WTC11 (cell line): ENCODE measurements around the gene MAPKAPK3. TPM values are rescaled to one million over a fixed set of nuclear protein-coding genes. Genes with fewer than 3 reads are reported as not detected.

Source experiments
- ATAC-seq: fragments of 200-7000 bp; cut with Tn5 transposase; 2 replicates; pipeline ENCODE4 v1.10.0; 2021; ENCODE audit warnings: mild to moderate bottlenecking, moderate library complexity
- CTCF ChIA-PET: fragments of 300-600 bp; sonication (Branson Sonifier 250); formaldehyde crosslinking; loops from one replicate; lab custom pipeline; 2021; ENCODE audit warnings: antibody characterized with exemption; lab: Charles Lee
- POLR2A ChIA-PET: fragments of 350-600 bp; sonication (Branson Sonifier 250); formaldehyde crosslinking; loops from one replicate; lab custom pipeline; 2021; ENCODE audit warnings: antibody characterized with exemption; lab: Charles Lee
- DNase-seq: peaks from one replicate; pipeline ENCODE4 v3.0.0; 2021; ENCODE audit warnings: low spot score
- H3K27ac Mint-ChIP-seq: 2 replicates; pipeline ENCODE4 v1.8.0; 2021; ENCODE audit warnings: mixed read lengths
- H3K27me3 Mint-ChIP-seq: 2 replicates; pipeline ENCODE4 v1.8.0; 2021; ENCODE audit warnings: low read depth, mild to moderate bottlenecking, moderate library complexity, mixed read lengths
- H3K36me3 Mint-ChIP-seq: 2 replicates; pipeline ENCODE4 v1.8.0; 2021; ENCODE audit warnings: mixed read lengths
- H3K4me1 Mint-ChIP-seq: 2 replicates; pipeline ENCODE4 v1.8.0; 2022; ENCODE audit warnings: mixed read lengths
- H3K4me3 Mint-ChIP-seq: 2 replicates; pipeline ENCODE4 v1.8.0; 2021; ENCODE audit warnings: mild to moderate bottlenecking, moderate library complexity, mixed read lengths
- H3K9me3 Mint-ChIP-seq: 2 replicates; pipeline ENCODE4 v1.8.0; 2021; ENCODE audit warnings: mixed read lengths
- ELF4 ChIP-seq: sonication (generic); formaldehyde crosslinking; IDR thresholded peaks from 2 replicates; pipeline ENCODE4 v1.8.1; 2022; ENCODE audit warnings: low read depth, mild to moderate bottlenecking, moderate library complexity, missing genetic modification reagents
- ETV6 ChIP-seq: sonication (generic); formaldehyde crosslinking; IDR thresholded peaks from 2 replicates; pipeline ENCODE4 v1.8.1; 2022; ENCODE audit warnings: mild to moderate bottlenecking, missing genetic modification reagents
- FOXJ3 ChIP-seq: sonication (generic); formaldehyde crosslinking; IDR thresholded peaks from 2 replicates; pipeline ENCODE4 v1.9.0; 2021; ENCODE audit warnings: missing genetic modification reagents, mild to moderate bottlenecking, borderline replicate concordance
- GABPB1 ChIP-seq: sonication (generic); formaldehyde crosslinking; IDR thresholded peaks from 2 replicates; pipeline ENCODE4 v1.8.1; 2023; ENCODE audit warnings: mild to moderate bottlenecking, missing genetic modification reagents
- GTF2I ChIP-seq: fragments of 250-450 bp; sonication (Bioruptor Pico); conservative IDR thresholded peaks from 2 replicates; pipeline ENCODE4 v1.4.0; 2021; ENCODE audit warnings: mild to moderate bottlenecking
- IRF2 ChIP-seq: sonication (generic); formaldehyde crosslinking; IDR thresholded peaks from 2 replicates; pipeline ENCODE4 v1.8.0; 2022; ENCODE audit warnings: low read depth, missing genetic modification reagents, borderline replicate concordance
- JAZF1 ChIP-seq: fragments of 250-450 bp; sonication (Bioruptor Pico); IDR thresholded peaks from 2 replicates; pipeline ENCODE4 v1.9.0; 2021; ENCODE audit warnings: moderate library complexity, mild to moderate bottlenecking, inconsistent platforms
- JUN ChIP-seq: sonication (generic); formaldehyde crosslinking; IDR thresholded peaks from 2 replicates; pipeline ENCODE4 v1.8.0; 2023; ENCODE audit warnings: mild to moderate bottlenecking, missing genetic modification reagents
- MXD4 ChIP-seq: fragments of 250-450 bp; sonication (Bioruptor Pico); IDR thresholded peaks from 2 replicates; pipeline ENCODE4 v1.8.0; 2021; ENCODE audit warnings: mild to moderate bottlenecking, moderate library complexity, borderline replicate concordance
- MYBL2 ChIP-seq: sonication (generic); formaldehyde crosslinking; IDR thresholded peaks from 2 replicates; pipeline ENCODE4 v1.8.1; 2023; ENCODE audit warnings: mild to moderate bottlenecking, moderate library complexity, missing genetic modification reagents
- NFYB ChIP-seq: sonication (generic); formaldehyde crosslinking; conservative IDR thresholded peaks from 2 replicates; pipeline ENCODE4 v1.8.0; 2022; ENCODE audit warnings: low read depth, missing genetic modification reagents
- NR2C2 ChIP-seq: sonication (generic); formaldehyde crosslinking; IDR thresholded peaks from 2 replicates; pipeline ENCODE4 v1.8.0; 2022; ENCODE audit warnings: mild to moderate bottlenecking, missing genetic modification reagents
- OVOL2 ChIP-seq: fragments of 250-450 bp; sonication (Bioruptor Pico); IDR thresholded peaks from 2 replicates; pipeline ENCODE4 v1.9.0; 2021; ENCODE audit warnings: mild to moderate bottlenecking, borderline replicate concordance
- RELA ChIP-seq: sonication (generic); formaldehyde crosslinking; IDR thresholded peaks from 2 replicates; pipeline ENCODE4 v1.8.1; 2022; ENCODE audit warnings: missing genetic modification reagents, mild to moderate bottlenecking, borderline replicate concordance
- ZNF317 ChIP-seq: sonication (generic); formaldehyde crosslinking; IDR thresholded peaks from 2 replicates; pipeline ENCODE4 v1.8.1; 2023; ENCODE audit warnings: low read depth, mild to moderate bottlenecking, moderate library complexity, missing genetic modification reagents, borderline replicate concordance
- ZNF396 ChIP-seq: fragments of 250-450 bp; sonication (Bioruptor Pico); IDR thresholded peaks from 2 replicates; pipeline ENCODE4 v1.8.0; 2021; ENCODE audit warnings: mild to moderate bottlenecking, moderate library complexity, borderline replicate concordance
- ZNF423 ChIP-seq: fragments of 250-450 bp; sonication (Bioruptor Pico); IDR thresholded peaks from 2 replicates; pipeline ENCODE4 v2.1.2; 2022; ENCODE audit warnings: mild to moderate bottlenecking, moderate library complexity
- total RNA-seq: library from RNA; stranded (reverse); gene quantifications from 3 replicates; pipeline ENCODE4 v1.2.3, GENCODE V29; 2021
- TF ChIP-seq, protein P1 (sequence below): sonication (generic); formaldehyde crosslinking; IDR thresholded peaks from 2 replicates; pipeline ENCODE4 v1.8.1; 2023; ENCODE audit warnings: mild to moderate bottlenecking, missing genetic modification reagents
- TF ChIP-seq, protein P2 (sequence below): fragments of 250-450 bp; sonication (Bioruptor Pico); IDR thresholded peaks from 2 replicates; pipeline ENCODE4 v1.9.0; 2021; ENCODE audit warnings: mild to moderate bottlenecking
- TF ChIP-seq, protein P3 (sequence below): fragments of 250-450 bp; sonication (Bioruptor Pico); IDR thresholded peaks from 2 replicates; pipeline ENCODE4 v1.9.0; 2021; ENCODE audit warnings: mild to moderate bottlenecking
- TF ChIP-seq, protein P4 (sequence below): sonication (generic); formaldehyde crosslinking; IDR thresholded peaks from 2 replicates; pipeline ENCODE4 v1.8.0; 2023; ENCODE audit warnings: missing genetic modification reagents, mild to moderate bottlenecking, borderline replicate concordance
- TF ChIP-seq, protein P5 (sequence below): sonication (generic); formaldehyde crosslinking; IDR thresholded peaks from 2 replicates; pipeline ENCODE4 v1.8.1; 2022; ENCODE audit warnings: mild to moderate bottlenecking, missing genetic modification reagents, moderate library complexity, borderline replicate concordance
- TF ChIP-seq, protein P6 (sequence below): fragments of 250-450 bp; sonication (Bioruptor Pico); IDR thresholded peaks from 2 replicates; pipeline ENCODE4 v1.9.0; 2021; ENCODE audit warnings: moderate library complexity, mild to moderate bottlenecking, inconsistent platforms, borderline replicate concordance
- TF ChIP-seq, protein P7 (sequence below): sonication (generic); formaldehyde crosslinking; IDR thresholded peaks from 2 replicates; pipeline ENCODE4 v1.8.0; 2022; ENCODE audit warnings: mild to moderate bottlenecking, missing genetic modification reagents

Gene MAPKAPK3
- total RNA-seq, 1 experiment from 2014 or later, result 60.2 TPM

DNA sequence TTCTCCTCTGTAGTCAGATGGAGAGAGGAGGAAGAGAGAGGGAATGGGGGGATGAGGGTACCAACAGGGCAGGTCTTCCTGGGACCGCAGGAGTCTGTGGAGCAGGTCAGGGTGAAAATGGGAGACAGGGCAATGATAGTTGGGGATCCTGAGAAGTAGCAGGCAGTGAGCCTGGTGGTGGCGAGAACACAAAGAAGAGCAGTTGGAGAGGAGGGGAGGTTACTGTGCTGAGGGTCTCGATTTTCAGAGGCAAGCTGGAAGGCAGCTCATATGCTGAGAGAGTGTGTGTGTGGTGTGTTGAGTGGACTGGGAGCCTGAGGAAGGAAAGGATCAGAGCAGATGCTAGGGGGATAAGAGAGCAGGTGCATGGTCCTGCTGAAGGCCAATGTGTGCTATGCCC, 55.7 kb downstream of the MAPKAPK3 start:
- DNase-seq (peak; percentile 1), ATAC-seq (no peak)
- Mint-ChIP-seq H3K4me3 (no peak overlapping the region), H3K9me3 (no peaks in the 10 kb centered on the region), H3K27ac (no peak overlapping the region), H3K4me1 (peaks cover 20% of the 10 kb centered on the region), H3K36me3 (no peaks in the 10 kb centered on the region), H3K27me3 (peaks cover 33% of the 10 kb centered on the region)
- POLR2A ChIA-PET, result no interaction called here
- TF ChIP-seq, protein P1, sequence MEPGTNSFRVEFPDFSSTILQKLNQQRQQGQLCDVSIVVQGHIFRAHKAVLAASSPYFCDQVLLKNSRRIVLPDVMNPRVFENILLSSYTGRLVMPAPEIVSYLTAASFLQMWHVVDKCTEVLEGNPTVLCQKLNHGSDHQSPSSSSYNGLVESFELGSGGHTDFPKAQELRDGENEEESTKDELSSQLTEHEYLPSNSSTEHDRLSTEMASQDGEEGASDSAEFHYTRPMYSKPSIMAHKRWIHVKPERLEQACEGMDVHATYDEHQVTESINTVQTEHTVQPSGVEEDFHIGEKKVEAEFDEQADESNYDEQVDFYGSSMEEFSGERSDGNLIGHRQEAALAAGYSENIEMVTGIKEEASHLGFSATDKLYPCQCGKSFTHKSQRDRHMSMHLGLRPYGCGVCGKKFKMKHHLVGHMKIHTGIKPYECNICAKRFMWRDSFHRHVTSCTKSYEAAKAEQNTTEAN (CRISPR knock-in tag), result no peak
- TF ChIP-seq, protein P2, sequence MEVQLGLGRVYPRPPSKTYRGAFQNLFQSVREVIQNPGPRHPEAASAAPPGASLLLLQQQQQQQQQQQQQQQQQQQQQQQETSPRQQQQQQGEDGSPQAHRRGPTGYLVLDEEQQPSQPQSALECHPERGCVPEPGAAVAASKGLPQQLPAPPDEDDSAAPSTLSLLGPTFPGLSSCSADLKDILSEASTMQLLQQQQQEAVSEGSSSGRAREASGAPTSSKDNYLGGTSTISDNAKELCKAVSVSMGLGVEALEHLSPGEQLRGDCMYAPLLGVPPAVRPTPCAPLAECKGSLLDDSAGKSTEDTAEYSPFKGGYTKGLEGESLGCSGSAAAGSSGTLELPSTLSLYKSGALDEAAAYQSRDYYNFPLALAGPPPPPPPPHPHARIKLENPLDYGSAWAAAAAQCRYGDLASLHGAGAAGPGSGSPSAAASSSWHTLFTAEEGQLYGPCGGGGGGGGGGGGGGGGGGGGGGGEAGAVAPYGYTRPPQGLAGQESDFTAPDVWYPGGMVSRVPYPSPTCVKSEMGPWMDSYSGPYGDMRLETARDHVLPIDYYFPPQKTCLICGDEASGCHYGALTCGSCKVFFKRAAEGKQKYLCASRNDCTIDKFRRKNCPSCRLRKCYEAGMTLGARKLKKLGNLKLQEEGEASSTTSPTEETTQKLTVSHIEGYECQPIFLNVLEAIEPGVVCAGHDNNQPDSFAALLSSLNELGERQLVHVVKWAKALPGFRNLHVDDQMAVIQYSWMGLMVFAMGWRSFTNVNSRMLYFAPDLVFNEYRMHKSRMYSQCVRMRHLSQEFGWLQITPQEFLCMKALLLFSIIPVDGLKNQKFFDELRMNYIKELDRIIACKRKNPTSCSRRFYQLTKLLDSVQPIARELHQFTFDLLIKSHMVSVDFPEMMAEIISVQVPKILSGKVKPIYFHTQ (CRISPR knock-in tag), result no peak
- TF ChIP-seq GABPB1 (CRISPR knock-in tag) (no peak), JAZF1 (no peak), RELA (CRISPR knock-in tag) (no peak), NR2C2 (CRISPR knock-in tag) (no peak), ZNF423 (CRISPR knock-in tag) (no peak), IRF2 (CRISPR knock-in tag) (no peak), MYBL2 (CRISPR knock-in tag) (no peak), ZNF396 (no peak)
- TF ChIP-seq, protein P3, sequence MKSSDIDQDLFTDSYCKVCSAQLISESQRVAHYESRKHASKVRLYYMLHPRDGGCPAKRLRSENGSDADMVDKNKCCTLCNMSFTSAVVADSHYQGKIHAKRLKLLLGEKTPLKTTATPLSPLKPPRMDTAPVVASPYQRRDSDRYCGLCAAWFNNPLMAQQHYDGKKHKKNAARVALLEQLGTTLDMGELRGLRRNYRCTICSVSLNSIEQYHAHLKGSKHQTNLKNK, result no peak
- TF ChIP-seq, protein P4, sequence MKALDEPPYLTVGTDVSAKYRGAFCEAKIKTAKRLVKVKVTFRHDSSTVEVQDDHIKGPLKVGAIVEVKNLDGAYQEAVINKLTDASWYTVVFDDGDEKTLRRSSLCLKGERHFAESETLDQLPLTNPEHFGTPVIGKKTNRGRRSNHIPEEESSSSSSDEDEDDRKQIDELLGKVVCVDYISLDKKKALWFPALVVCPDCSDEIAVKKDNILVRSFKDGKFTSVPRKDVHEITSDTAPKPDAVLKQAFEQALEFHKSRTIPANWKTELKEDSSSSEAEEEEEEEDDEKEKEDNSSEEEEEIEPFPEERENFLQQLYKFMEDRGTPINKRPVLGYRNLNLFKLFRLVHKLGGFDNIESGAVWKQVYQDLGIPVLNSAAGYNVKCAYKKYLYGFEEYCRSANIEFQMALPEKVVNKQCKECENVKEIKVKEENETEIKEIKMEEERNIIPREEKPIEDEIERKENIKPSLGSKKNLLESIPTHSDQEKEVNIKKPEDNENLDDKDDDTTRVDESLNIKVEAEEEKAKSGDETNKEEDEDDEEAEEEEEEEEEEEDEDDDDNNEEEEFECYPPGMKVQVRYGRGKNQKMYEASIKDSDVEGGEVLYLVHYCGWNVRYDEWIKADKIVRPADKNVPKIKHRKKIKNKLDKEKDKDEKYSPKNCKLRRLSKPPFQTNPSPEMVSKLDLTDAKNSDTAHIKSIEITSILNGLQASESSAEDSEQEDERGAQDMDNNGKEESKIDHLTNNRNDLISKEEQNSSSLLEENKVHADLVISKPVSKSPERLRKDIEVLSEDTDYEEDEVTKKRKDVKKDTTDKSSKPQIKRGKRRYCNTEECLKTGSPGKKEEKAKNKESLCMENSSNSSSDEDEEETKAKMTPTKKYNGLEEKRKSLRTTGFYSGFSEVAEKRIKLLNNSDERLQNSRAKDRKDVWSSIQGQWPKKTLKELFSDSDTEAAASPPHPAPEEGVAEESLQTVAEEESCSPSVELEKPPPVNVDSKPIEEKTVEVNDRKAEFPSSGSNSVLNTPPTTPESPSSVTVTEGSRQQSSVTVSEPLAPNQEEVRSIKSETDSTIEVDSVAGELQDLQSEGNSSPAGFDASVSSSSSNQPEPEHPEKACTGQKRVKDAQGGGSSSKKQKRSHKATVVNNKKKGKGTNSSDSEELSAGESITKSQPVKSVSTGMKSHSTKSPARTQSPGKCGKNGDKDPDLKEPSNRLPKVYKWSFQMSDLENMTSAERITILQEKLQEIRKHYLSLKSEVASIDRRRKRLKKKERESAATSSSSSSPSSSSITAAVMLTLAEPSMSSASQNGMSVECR (CRISPR knock-in tag), result no peak
- CTCF ChIA-PET, result interaction anchor here (1.4 to 2.6 kb wide), 3 partner anchors 45 to 61 kb away, joined by 3 to 13 read pairs (median 3); partner anchors contain the start of gene CISH

DNA sequence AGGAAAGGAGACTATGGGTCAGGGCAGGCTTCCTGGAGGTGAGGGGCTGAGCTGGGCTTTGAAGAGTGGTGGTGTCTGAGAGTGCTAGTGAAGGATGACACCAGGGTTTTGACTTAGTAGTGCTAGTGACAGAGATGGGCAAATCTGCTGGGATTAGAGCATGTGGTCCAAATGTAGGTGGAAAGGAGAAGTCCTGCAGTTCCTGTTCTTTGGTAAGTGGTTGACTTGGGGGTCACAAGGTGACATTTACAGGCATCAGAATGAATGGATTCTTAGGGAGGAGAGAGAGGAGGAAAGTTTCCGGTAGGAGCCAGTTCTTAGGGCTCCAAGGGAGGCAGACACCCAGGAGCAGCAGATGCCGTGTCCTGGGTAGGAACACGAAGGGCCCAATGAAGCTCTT, 57.0 kb downstream of the MAPKAPK3 start:
- Mint-ChIP-seq H3K27me3 (peaks cover 33% of the 10 kb centered on the region), H3K9me3 (no peaks in the 10 kb centered on the region), H3K27ac (no peak overlapping the region), H3K4me1 (peaks cover 26% of the 10 kb centered on the region), H3K4me3 (peak overlapping the region; percentile 66), H3K36me3 (no peaks in the 10 kb centered on the region)
- CTCF ChIA-PET, result interaction anchor here (0.9 to 2.6 kb wide), 6 partner anchors 22 to 427 kb away, joined by 3 to 13 read pairs (median 5); partner anchors contain the start of gene CISH
- POLR2A ChIA-PET, result no interaction called here
- DNase-seq, result peak; percentile 2
- ATAC-seq, result peak; percentile 16
- no peak for TF ChIP-seq RELA (CRISPR knock-in tag)
- TF ChIP-seq JUN (CRISPR knock-in tag), result no peak
- no peak for TF ChIP-seq ELF4 (CRISPR knock-in tag)
- no peak for TF ChIP-seq FOXJ3 (CRISPR knock-in tag)
- TF ChIP-seq, protein P5, sequence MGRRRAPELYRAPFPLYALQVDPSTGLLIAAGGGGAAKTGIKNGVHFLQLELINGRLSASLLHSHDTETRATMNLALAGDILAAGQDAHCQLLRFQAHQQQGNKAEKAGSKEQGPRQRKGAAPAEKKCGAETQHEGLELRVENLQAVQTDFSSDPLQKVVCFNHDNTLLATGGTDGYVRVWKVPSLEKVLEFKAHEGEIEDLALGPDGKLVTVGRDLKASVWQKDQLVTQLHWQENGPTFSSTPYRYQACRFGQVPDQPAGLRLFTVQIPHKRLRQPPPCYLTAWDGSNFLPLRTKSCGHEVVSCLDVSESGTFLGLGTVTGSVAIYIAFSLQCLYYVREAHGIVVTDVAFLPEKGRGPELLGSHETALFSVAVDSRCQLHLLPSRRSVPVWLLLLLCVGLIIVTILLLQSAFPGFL (CRISPR knock-in tag), result no peak
- TF ChIP-seq ETV6 (CRISPR knock-in tag), result no peak
- TF ChIP-seq ZNF396, result no peak
- TF ChIP-seq GTF2I (CRISPR knock-in tag), result no peak
- no peak for TF ChIP-seq ZNF317 (CRISPR knock-in tag)
- TF ChIP-seq NFYB, result no peak
- TF ChIP-seq, protein P6, sequence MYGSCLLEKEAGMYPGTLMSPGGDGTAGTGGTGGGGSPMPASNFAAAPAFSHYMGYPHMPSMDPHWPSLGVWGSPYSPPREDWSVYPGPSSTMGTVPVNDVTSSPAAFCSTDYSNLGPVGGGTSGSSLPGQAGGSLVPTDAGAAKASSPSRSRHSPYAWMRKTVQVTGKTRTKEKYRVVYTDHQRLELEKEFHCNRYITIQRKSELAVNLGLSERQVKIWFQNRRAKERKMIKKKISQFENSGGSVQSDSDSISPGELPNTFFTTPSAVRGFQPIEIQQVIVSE (CRISPR knock-in tag), result no peak
- TF ChIP-seq MXD4 (CRISPR knock-in tag), result no peak
- no peak for TF ChIP-seq OVOL2 (CRISPR knock-in tag)
- TF ChIP-seq, protein P7, sequence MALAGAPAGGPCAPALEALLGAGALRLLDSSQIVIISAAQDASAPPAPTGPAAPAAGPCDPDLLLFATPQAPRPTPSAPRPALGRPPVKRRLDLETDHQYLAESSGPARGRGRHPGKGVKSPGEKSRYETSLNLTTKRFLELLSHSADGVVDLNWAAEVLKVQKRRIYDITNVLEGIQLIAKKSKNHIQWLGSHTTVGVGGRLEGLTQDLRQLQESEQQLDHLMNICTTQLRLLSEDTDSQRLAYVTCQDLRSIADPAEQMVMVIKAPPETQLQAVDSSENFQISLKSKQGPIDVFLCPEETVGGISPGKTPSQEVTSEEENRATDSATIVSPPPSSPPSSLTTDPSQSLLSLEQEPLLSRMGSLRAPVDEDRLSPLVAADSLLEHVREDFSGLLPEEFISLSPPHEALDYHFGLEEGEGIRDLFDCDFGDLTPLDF, result no peak
